Astrocyte (in vitro differentiated cells and primary cell): Measurements from ENCODE around the gene GPC2. TPM values are rescaled to one million over a fixed set of nuclear protein-coding genes. Genes with fewer than 3 reads are reported as not detected.

Source experiments
- DNase-seq: peaks from one replicate; pipeline ENCODE4 v3.0.0-alpha.2; 2010; ENCODE audit warnings: low read depth
- FAIRE-seq: peaks from 2 replicates; lab custom pipeline; 2011; peaks lifted over from hg19 to GRCh38; lab: Jason Lieb, UNC
- H2AFZ ChIP-seq: 2 replicates; pipeline ENCODE4 v1.6.0; 2012; ENCODE audit warnings: low read depth, low read length, inconsistent platforms
- H3K27ac ChIP-seq: 2 replicates; pipeline ENCODE4 v1.5.1; 2011; ENCODE audit warnings: low read depth, low read length, inconsistent platforms
- H3K27me3 ChIP-seq: 2 replicates; pipeline ENCODE4 v1.6.0; 2011; ENCODE audit warnings: low read length, inconsistent platforms; ENCODE audit not compliant: insufficient read depth
- H3K36me3 ChIP-seq: 2 replicates; pipeline ENCODE4 v1.5.1; 2011; ENCODE audit warnings: low read length, inconsistent platforms; ENCODE audit not compliant: insufficient read depth
- H3K4me1 ChIP-seq: 2 replicates; pipeline ENCODE4 v1.5.1; 2011; ENCODE audit warnings: low read length, inconsistent platforms; ENCODE audit not compliant: insufficient read depth
- H3K4me2 ChIP-seq: 2 replicates; pipeline ENCODE4 v1.6.0; 2012; ENCODE audit warnings: low read length, inconsistent platforms
- H3K4me3 ChIP-seq: 2 replicates; pipeline ENCODE4 v1.5.1; 2011; ENCODE audit warnings: low read depth, mild to moderate bottlenecking, low read length, inconsistent platforms; ENCODE audit not compliant: insufficient read depth
- H3K79me2 ChIP-seq: 2 replicates; pipeline ENCODE4 v1.6.0; 2012; ENCODE audit warnings: mild to moderate bottlenecking, low read length, inconsistent platforms; ENCODE audit not compliant: insufficient read depth
- H3K9ac ChIP-seq: 2 replicates; pipeline ENCODE4 v1.6.0; 2012; ENCODE audit warnings: mild to moderate bottlenecking, low read length, inconsistent platforms
- H3K9me3 ChIP-seq: 2 replicates; pipeline ENCODE4 v1.5.1; 2012; ENCODE audit warnings: low read depth, mild to moderate bottlenecking, low read length, inconsistent platforms; ENCODE audit not compliant: insufficient read depth
- H4K20me1 ChIP-seq: 2 replicates; pipeline ENCODE4 v1.6.0; 2012; ENCODE audit warnings: low read length, inconsistent platforms; ENCODE audit not compliant: insufficient read depth
- H3K27ac Mint-ChIP-seq: one replicate; pipeline ENCODE4 v1.8.0; 2021; ENCODE audit warnings: mild to moderate bottlenecking, mixed read lengths; ENCODE audit not compliant: unreplicated experiment
- H3K27me3 Mint-ChIP-seq: one replicate; pipeline ENCODE4 v1.8.0; 2021; ENCODE audit warnings: low read depth, mixed read lengths; ENCODE audit not compliant: unreplicated experiment
- H3K36me3 Mint-ChIP-seq: one replicate; pipeline ENCODE4 v1.8.0; 2021; ENCODE audit warnings: low read depth, mixed read lengths; ENCODE audit not compliant: unreplicated experiment
- H3K4me1 Mint-ChIP-seq: one replicate; pipeline ENCODE4 v1.8.0; 2021; ENCODE audit warnings: low read depth, mixed read lengths; ENCODE audit not compliant: unreplicated experiment
- H3K4me3 Mint-ChIP-seq: one replicate; pipeline ENCODE4 v1.8.0; 2021; ENCODE audit warnings: mild to moderate bottlenecking, moderate library complexity, mixed read lengths; ENCODE audit not compliant: unreplicated experiment
- H3K9me3 Mint-ChIP-seq: one replicate; pipeline ENCODE4 v1.8.0; 2021; ENCODE audit warnings: mild to moderate bottlenecking, mixed read lengths; ENCODE audit not compliant: unreplicated experiment
- CTCF ChIP-seq: IDR thresholded peaks from 2 replicates; pipeline ENCODE4 v1.5.1; 2011; ENCODE audit warnings: low read depth, mild to moderate bottlenecking, inconsistent platforms, low read length, moderate library complexity; ENCODE audit not compliant: insufficient read depth
- EZH2 ChIP-seq: IDR thresholded peaks from 2 replicates; pipeline ENCODE4 v1.6.1; 2012; ENCODE audit warnings: mild to moderate bottlenecking, low read length, inconsistent platforms; ENCODE audit not compliant: insufficient read depth
- microRNA-seq: library from miRNA; unstranded; fragments of <30 nt; microRNA quantifications from one replicate; pipeline ENCODE4 v1.2.0, GENCODE V29; 2020
- total RNA-seq: library from RNA; stranded (reverse); gene quantifications from 2 replicates; pipeline ENCODE4 v1.2.1, GENCODE V29; 2021

GPC2 gene
- total RNA-seq, 1 donor from 2014 or later: 7.6 TPM

GRCh38 chr7:100120733-100121036 is 56.5 kb downstream of the GPC2 start:
- H3K4me3 Mint-ChIP-seq: peak overlapping the region; percentile 99
- peaks cover 6% of the 10 kb centered on the region for H3K4me1 Mint-ChIP-seq
- Histone ChIP-seq H3K27me3 (no peaks in the 10 kb centered on the region), H3K4me2 (peak overlapping the region; percentile 89), H3K4me3 (peak overlapping the region; percentile 89), H3K36me3 (peaks cover 2% of the 10 kb centered on the region), H3K9ac (peak overlapping the region; percentile 88), H4K20me1 (no peaks in the 10 kb centered on the region), H2AFZ (peak overlapping the region; percentile 85), H3K9me3 (no peaks in the 10 kb centered on the region), H3K79me2 (peaks cover 20% of the 10 kb centered on the region), H3K4me1 (peaks cover 15% of the 10 kb centered on the region), H3K27ac (no peak overlapping the region)
- H3K27ac Mint-ChIP-seq: no peak overlapping the region
- H3K36me3 Mint-ChIP-seq: peaks cover 8% of the 10 kb centered on the region
- H3K9me3 Mint-ChIP-seq: peaks cover 2% of the 10 kb centered on the region
- no peak for TF ChIP-seq EZH2
- TF ChIP-seq CTCF: no peak
- FAIRE-seq: no peak
- DNase-seq: no peak
- no peaks in the 10 kb centered on the region for H3K27me3 Mint-ChIP-seq

- TF ChIP-seq EZH2 (no peak), CTCF (no peak)
- Histone ChIP-seq H3K4me2 (peak overlapping the region; percentile 89), H3K4me1 (peaks cover 15% of the 10 kb centered on the region), H3K9ac (peak overlapping the region; percentile 88), H4K20me1 (no peaks in the 10 kb centered on the region), H3K79me2 (peaks cover 20% of the 10 kb centered on the region), H3K4me3 (peak overlapping the region; percentile 89), H3K27ac (peak overlapping the region; percentile 94), H3K27me3 (no peaks in the 10 kb centered on the region), H2AFZ (peak overlapping the region; percentile 85), H3K9me3 (no peaks in the 10 kb centered on the region), H3K36me3 (peaks cover 2% of the 10 kb centered on the region)
- Mint-ChIP-seq H3K9me3 (peaks cover 2% of the 10 kb centered on the region), H3K27me3 (no peaks in the 10 kb centered on the region), H3K36me3 (peaks cover 8% of the 10 kb centered on the region), H3K27ac (peak overlapping the region; percentile 96), H3K4me1 (peaks cover 6% of the 10 kb centered on the region), H3K4me3 (peak overlapping the region; percentile 99)
- DNase-seq (peak; percentile 28), FAIRE-seq (no peak)
These were observed 57.0 kb downstream of the GPC2 start for GRCh38 chr7:100119970-100120732.

Small RNA genes within 50 kb of the gene (microRNA-seq; reads per million reads assigned to microRNA genes)
- gene MIR4658: 1.6 reads per million

Other genes with a start within 250 kb of the GPC2 start
- gene GJC3, start 247.8 kb downstream of the GPC2 start, total RNA-seq: not detected in 2 replicates
- not detected in 2 replicates for gene AZGP1, start 201.3 kb downstream of the GPC2 start, total RNA-seq
- 70.3 and 70.8 TPM in 2 replicates for gene ZKSCAN1, start 161.8 kb downstream of the GPC2 start, total RNA-seq
- gene ZSCAN21, start 127.6 kb downstream of the GPC2 start, total RNA-seq: 10.1 and 11.1 TPM in 2 replicates
- 24.0 TPM in 2 replicates for gene ZNF3, start 95.7 kb downstream of the GPC2 start, total RNA-seq
- 87.9 and 95.3 TPM in 2 replicates for gene COPS6, start 88.4 kb downstream of the GPC2 start, total RNA-seq
- gene MCM7, start 76.0 kb downstream of the GPC2 start, total RNA-seq: 39.7 and 55.2 TPM in 2 replicates
- 14.7 and 15.5 TPM in 2 replicates for gene AP4M1, start 75.7 kb downstream of the GPC2 start, total RNA-seq
- 35.7 and 47.0 TPM in 2 replicates for gene TAF6, start 58.0 kb downstream of the GPC2 start, total RNA-seq
- gene CNPY4, start 57.7 kb downstream of the GPC2 start, total RNA-seq: 16.4 and 18.5 TPM in 2 replicates
- 2.3 and 2.7 TPM in 2 replicates for gene MBLAC1, start 50.4 kb downstream of the GPC2 start, total RNA-seq
- gene LAMTOR4, start 28.5 kb downstream of the GPC2 start, total RNA-seq: 59.9 and 62.7 TPM in 2 replicates
- 18.7 and 19.5 TPM in 2 replicates for gene TRAPPC14, start 18.7 kb downstream of the GPC2 start, total RNA-seq
- gene GAL3ST4, start 8.8 kb downstream of the GPC2 start, total RNA-seq: 3.1 and 3.4 TPM in 2 replicates
- gene STAG3, start 537 bp upstream of the GPC2 start, total RNA-seq: 0.34 and 0.36 TPM in 2 replicates
- not detected in 2 replicates for gene PVRIG, start 42.6 kb upstream of the GPC2 start, total RNA-seq
- gene SPDYE3, start 130.3 kb upstream of the GPC2 start, total RNA-seq: not detected in 2 replicates
- 19.9 and 21.1 TPM in 2 replicates for gene PILRB, start 180.7 kb upstream of the GPC2 start, total RNA-seq
- gene PILRA, start 196.1 kb upstream of the GPC2 start, total RNA-seq: 2.3 and 3.0 TPM in 2 replicates